Neuronal stem cell (in vitro differentiated cells): ENCODE results near the gene LTBP2.

ENCODE experiments used
- DNase-seq: peaks from one replicate; pipeline ENCODE4 v3.0.0-alpha.2; 2013; ENCODE audit warnings: low spot score
- H2AFZ ChIP-seq: one replicate; pipeline ENCODE4 v1.6.1; 2013; ENCODE audit warnings: mild to moderate bottlenecking, low read length, inconsistent platforms
- H2AK5ac ChIP-seq: 2 replicates; pipeline ENCODE4 v1.6.1; 2013; ENCODE audit warnings: low read depth, mild to moderate bottlenecking, inconsistent platforms, low read length, moderate library complexity, mixed read lengths
- H2BK120ac ChIP-seq: 2 replicates; pipeline ENCODE4 v1.6.1; 2013; ENCODE audit warnings: low read depth, mild to moderate bottlenecking, inconsistent platforms, low read length, moderate library complexity, mixed read lengths
- H2BK12ac ChIP-seq: one replicate; pipeline ENCODE4 v1.6.1; 2013; ENCODE audit warnings: low read length, inconsistent platforms
- H2BK15ac ChIP-seq: 2 replicates; pipeline ENCODE4 v1.6.1; 2013; ENCODE audit warnings: mild to moderate bottlenecking, low read length, inconsistent platforms, mixed read lengths
- H2BK5ac ChIP-seq: one replicate; pipeline ENCODE4 v1.6.1; 2013; ENCODE audit warnings: inconsistent platforms, mild to moderate bottlenecking, low read length, moderate library complexity
- H3K14ac ChIP-seq: one replicate; pipeline ENCODE4 v1.6.1; 2013; ENCODE audit warnings: low read length, inconsistent platforms
- H3K18ac ChIP-seq: 2 replicates; pipeline ENCODE4 v1.6.1; 2013; ENCODE audit warnings: low read length, inconsistent platforms
- H3K23ac ChIP-seq: 2 replicates; pipeline ENCODE4 v1.6.1; 2013; ENCODE audit warnings: low read depth, mild to moderate bottlenecking, mixed read lengths, low read length, inconsistent platforms; ENCODE audit not compliant: poor library complexity
- H3K27ac ChIP-seq: replicated peaks from 3 replicates; pipeline ENCODE4 v1.5.1; 2013; ENCODE audit warnings: low read length, inconsistent platforms
- H3K27me3 ChIP-seq, 3 experiments: 2 replicates each; pipeline ENCODE4 v1.6.1; 2013; ENCODE audit warnings: low read length in 3 of 3, mild to moderate bottlenecking in 2 of 3, inconsistent platforms in 1 of 3, low read depth in 1 of 3, mixed read lengths in 1 of 3, moderate library complexity in 1 of 3; ENCODE audit not compliant: control insufficient read depth in 3 of 3, insufficient read depth in 3 of 3
- H3K36me3 ChIP-seq, 2 donors: replicated peaks in 1 of 2; 2 replicates each; pipeline ENCODE4 v1.6.1; 2013; ENCODE audit warnings: low read length in 2 of 2; ENCODE audit not compliant: control insufficient read depth in 2 of 2, insufficient read depth in 2 of 2
- H3K4ac ChIP-seq: 2 replicates; pipeline ENCODE4 v1.6.1; 2013; ENCODE audit warnings: inconsistent platforms, mild to moderate bottlenecking, low read length, moderate library complexity
- H3K4me1 ChIP-seq, 2 donors: 1 replicate in 1 of 2; 2 replicates in 1 of 2; pipeline ENCODE4 v1.6.1; 2013; ENCODE audit warnings: low read length in 2 of 2, low read depth in 1 of 2; ENCODE audit not compliant: control insufficient read depth in 2 of 2, insufficient read depth in 1 of 2
- H3K4me2 ChIP-seq: one replicate; pipeline ENCODE4 v1.6.1; 2013; ENCODE audit warnings: mild to moderate bottlenecking, low read length, inconsistent platforms; ENCODE audit not compliant: insufficient read depth, poor library complexity, severe bottlenecking
- H3K4me3 ChIP-seq, 2 donors: 2 replicates each; pipeline ENCODE4 v1.5.1; 2013; ENCODE audit warnings: low read length in 2 of 2, mild to moderate bottlenecking in 2 of 2, inconsistent platforms in 1 of 2, moderate library complexity in 1 of 2
- H3K79me1 ChIP-seq: one replicate; pipeline ENCODE4 v1.6.1; 2013; ENCODE audit warnings: low read depth, mild to moderate bottlenecking, inconsistent platforms, low read length, moderate library complexity
- H3K9ac ChIP-seq: one replicate; pipeline ENCODE4 v1.6.1; 2013; ENCODE audit warnings: mild to moderate bottlenecking, low read depth, low read length, inconsistent platforms; ENCODE audit not compliant: poor library complexity
- H3K9me3 ChIP-seq, 2 donors: replicated peaks in 1 of 2; 2 replicates each; pipeline versions ENCODE3 to v1.6.1; 2013; ENCODE audit warnings: low read length in 2 of 2, mild to moderate bottlenecking in 2 of 2, inconsistent platforms in 1 of 2, low read depth in 1 of 2, mixed read lengths in 1 of 2, moderate library complexity in 1 of 2; ENCODE audit not compliant: control insufficient read depth in 2 of 2, insufficient read depth in 1 of 2
- H4K8ac ChIP-seq: one replicate; pipeline ENCODE4 v1.6.1; 2013; ENCODE audit warnings: low read depth, mild to moderate bottlenecking, inconsistent platforms, low read length, moderate library complexity
- H4K91ac ChIP-seq: one replicate; pipeline ENCODE4 v1.6.1; 2013; ENCODE audit warnings: low read length, low read depth, mild to moderate bottlenecking, inconsistent platforms; ENCODE audit not compliant: poor library complexity
- WGBS, 2 donors: extraction: QIAGEN DNeasy Blood & Tissue Kit; methylation state at CpG; one replicate each; pipeline ENCODE4 v1.1.7; 2013; ENCODE audit warnings: missing lambda C conversion rate in 2 of 2, mixed read lengths in 1 of 2; ENCODE audit not compliant: insufficient read length in 2 of 2, insufficient replicate concordance in 1 of 2; ENCODE audit errors: extremely low coverage in 2 of 2; 5-methylcytosine and 5-hydroxymethylcytosine counted together

LTBP2 gene

GRCh38 chr14:74522740-74523139 is 89.3 kb downstream of the LTBP2 start:
- Histone ChIP-seq H3K79me1 (no peaks in the 10 kb centered on the region), H2AK5ac (no peak overlapping the region), H2BK12ac (no peak overlapping the region), H2BK15ac (no peak overlapping the region), H3K27me3 (peaks cover 0 to 24% (median 0%) of the 10 kb centered on the region in 3 experiments), H3K4me1 (peaks cover 0 to 25% of the 10 kb centered on the region in 2 donors), H3K4me3 (no peak overlapping the region), H3K4me2 (no peak overlapping the region), H3K18ac (peak overlapping the region; percentile 58), H4K91ac (no peak overlapping the region), H3K9ac (peak overlapping the region; percentile 14), H3K36me3 (no peaks in the 10 kb centered on the region), H2AFZ (no peak overlapping the region), H4K8ac (no peak overlapping the region), H3K9me3 (no peaks in the 10 kb centered on the region), H2BK120ac (no peak overlapping the region), H3K4ac (no peak overlapping the region), H3K27ac (no peak overlapping the region), H3K14ac (no peak overlapping the region), H3K23ac (no peak overlapping the region), H2BK5ac (no peak overlapping the region)
- DNase-seq, result no peak
- no CpG with 5 or more reads among the region's 7 CpGs for WGBS, 2 donors

DNA sequence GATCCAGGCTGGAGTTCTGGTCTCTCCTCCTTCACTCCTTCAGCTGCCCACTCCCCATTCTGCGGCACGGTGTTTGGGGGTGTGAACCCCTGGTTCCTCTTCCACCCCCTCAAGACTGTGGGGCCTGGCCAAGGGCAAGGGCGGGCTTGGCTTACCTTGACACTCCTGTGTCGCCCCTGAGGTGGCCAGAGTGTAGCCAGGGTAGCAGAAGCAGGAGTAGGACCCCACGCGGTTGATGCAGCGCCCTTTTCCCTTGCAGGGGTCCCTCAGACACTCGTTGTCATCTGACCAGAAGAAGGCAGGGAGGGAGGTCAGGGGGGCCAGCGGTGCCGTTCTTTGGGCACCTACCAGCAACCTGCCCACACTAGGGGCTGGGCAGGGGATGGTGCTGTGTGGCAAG is 90.3 kb downstream of the LTBP2 start:
- H3K9ac ChIP-seq, result no peak overlapping the region
- H3K4me3 ChIP-seq, result no peak overlapping the region
- peak overlapping the region; percentile 28 for H2BK120ac ChIP-seq
- H3K18ac ChIP-seq, result no peak overlapping the region
- no peaks in the 10 kb centered on the region for H3K79me1 ChIP-seq
- H3K27me3 ChIP-seq, result peaks cover 0 to 21% (median 0%) of the 10 kb centered on the region in 3 experiments
- DNase-seq, result no peak
- peak overlapping the region; percentile 41 for H3K4ac ChIP-seq
- H2BK5ac ChIP-seq, result no peak overlapping the region
- H3K4me1 ChIP-seq, result peaks cover 2 to 28% of the 10 kb centered on the region in 2 donors
- no peak overlapping the region for H4K8ac ChIP-seq
- H3K23ac ChIP-seq, result peak overlapping the region; percentile 65
- no peaks in the 10 kb centered on the region for H3K9me3 ChIP-seq
- no CpG with 5 or more reads among the region's 10 CpGs for WGBS, 2 donors
- H2AFZ ChIP-seq, result no peak overlapping the region
- H3K4me2 ChIP-seq, result no peak overlapping the region
- H3K27ac ChIP-seq, result no peak overlapping the region
- H3K14ac ChIP-seq, result peak overlapping the region; percentile 22
- H4K91ac ChIP-seq, result no peak overlapping the region
- H2AK5ac ChIP-seq, result peak overlapping the region; percentile 72
- H3K36me3 ChIP-seq, result no peaks in the 10 kb centered on the region
- H2BK12ac ChIP-seq, result peak overlapping the region; percentile 52
- peak overlapping the region; percentile 81 for H2BK15ac ChIP-seq

- H3K27ac ChIP-seq, result no peak overlapping the region
- peaks cover 10 to 30% of the 10 kb centered on the region in 2 donors for H3K4me1 ChIP-seq
- H3K9ac ChIP-seq, result no peak overlapping the region
- H3K14ac ChIP-seq, result no peak overlapping the region
- no peak overlapping the region for H4K8ac ChIP-seq
- peak overlapping the region; percentile 76 for H3K18ac ChIP-seq
- H3K4ac ChIP-seq, result no peak overlapping the region
- H2BK120ac ChIP-seq, result no peak overlapping the region
- H3K27me3 ChIP-seq, result peaks cover 0 to 8% (median 0%) of the 10 kb centered on the region in 3 experiments
- no peak for DNase-seq
- no peaks in the 10 kb centered on the region for H3K36me3 ChIP-seq
- H3K4me3 ChIP-seq, result no peak overlapping the region
- no peak overlapping the region for H2BK5ac ChIP-seq
- no peaks in the 10 kb centered on the region for H3K9me3 ChIP-seq
- H4K91ac ChIP-seq, result peak overlapping the region; percentile 20
- H2BK15ac ChIP-seq, result no peak overlapping the region
- no peak overlapping the region for H3K4me2 ChIP-seq
- no peak overlapping the region for H2AFZ ChIP-seq
- no peaks in the 10 kb centered on the region for H3K79me1 ChIP-seq
- H2AK5ac ChIP-seq, result no peak overlapping the region
- peak overlapping the region; percentile 28 for H2BK12ac ChIP-seq
- no CpG with 5 or more reads among the region's 6 CpGs for WGBS, 2 donors
- H3K23ac ChIP-seq, result no peak overlapping the region
These were observed 92.5 kb downstream of the LTBP2 start for GRCh38 chr14:74519316-74520074.

GRCh38 chr14:74518221-74518620 is 93.8 kb downstream of the LTBP2 start:
- H3K27me3 ChIP-seq, result peaks cover 0 to under 1% (median 0%) of the 10 kb centered on the region in 3 experiments
- no peaks in the 10 kb centered on the region for H3K36me3 ChIP-seq
- H3K4me3 ChIP-seq, result no peak overlapping the region
- no peak overlapping the region for H2BK5ac ChIP-seq
- no peak overlapping the region for H2AK5ac ChIP-seq
- peaks cover 18 to 19% of the 10 kb centered on the region in 2 donors for H3K4me1 ChIP-seq
- H4K8ac ChIP-seq, result no peak overlapping the region
- H3K14ac ChIP-seq, result no peak overlapping the region
- no peak overlapping the region for H3K9ac ChIP-seq
- DNase-seq, result no peak
- H2BK12ac ChIP-seq, result no peak overlapping the region
- H2BK15ac ChIP-seq, result no peak overlapping the region
- no peak overlapping the region for H3K4me2 ChIP-seq
- H3K9me3 ChIP-seq, result no peaks in the 10 kb centered on the region
- H3K79me1 ChIP-seq, result no peaks in the 10 kb centered on the region
- no peak overlapping the region for H3K23ac ChIP-seq
- H4K91ac ChIP-seq, result no peak overlapping the region
- no peak overlapping the region for H2BK120ac ChIP-seq
- no peak overlapping the region for H2AFZ ChIP-seq
- WGBS, 2 donors, result no CpG with 5 or more reads among the region's 6 CpGs
- H3K4ac ChIP-seq, result no peak overlapping the region
- no peak overlapping the region for H3K27ac ChIP-seq
- no peak overlapping the region for H3K18ac ChIP-seq
